Ovary (tissue), 3 donors: ENCODE measurements around the gene ANTXR1.

Experiments used
- CTCF ChIP-seq, 3 donors: fragments of 450-650 bp in 2 of 3; fragments of 200-600 bp in 1 of 3; IDR thresholded peaks; one replicate each; pipeline versions ENCODE4 v1.5.1 to v1.8.0; 2016 to 2022; ENCODE audit warnings: antibody characterized with exemption in 3 of 3, mild to moderate bottlenecking in 1 of 3
- EP300 ChIP-seq: sonication (generic); formaldehyde crosslinking; IDR thresholded peaks from one replicate; pipeline ENCODE4 v1.6.1; 2017; ENCODE audit warnings: antibody characterized with exemption
- POLR2A ChIP-seq: fragments of 450-650 bp; IDR thresholded peaks from one replicate; pipeline ENCODE4 v1.6.1; 2017; ENCODE audit warnings: antibody characterized with exemption, mild to moderate bottlenecking, moderate library complexity
- donor health status: DM: no; HTN: no; CAD: no.

DNA sequence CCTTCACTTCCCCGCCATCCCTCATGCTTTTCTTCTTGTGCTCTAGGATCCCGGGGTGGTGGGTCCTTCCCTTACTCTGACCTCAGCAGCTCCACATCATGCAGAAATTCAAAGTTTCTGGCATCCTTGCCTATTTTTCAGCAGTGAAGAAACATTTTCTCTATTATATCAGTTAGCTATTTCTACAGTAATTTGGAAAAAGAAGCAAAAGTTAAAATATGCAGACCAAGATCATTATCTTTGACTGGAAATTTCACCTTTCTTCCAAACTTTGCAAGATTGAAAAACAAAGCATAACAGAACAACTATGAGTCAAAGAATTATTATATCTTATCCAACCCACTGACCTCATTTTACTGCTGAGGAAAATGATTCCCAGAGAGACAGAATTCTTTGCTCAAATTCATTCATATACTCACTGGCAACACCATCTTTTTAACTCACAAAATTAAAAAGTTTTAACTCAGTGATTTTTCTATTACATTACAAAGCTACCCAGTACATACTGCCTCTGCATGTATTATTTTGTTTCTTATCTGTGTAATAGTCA, 40.5 kb downstream of the ANTXR1 start:
- TF ChIP-seq CTCF (IDR thresholded peaks at IDR 0.05) (no peak), EP300 (no peak), POLR2A (no peak)
